ENCODE data around the gene KLHL17. TPM values are rescaled to one million over a fixed set of nuclear protein-coding genes. Genes with fewer than 3 reads are reported as not detected.

The KLHL17 gene
- polyA plus RNA-seq, 1 donor: 6.8 TPM

GRCh38 chr1:953524-954320 lies 6.7 kb upstream of the KLHL17 start:
- Histone ChIP-seq H3K27me3 (ENCODE audit: control insufficient read depth, insufficient read depth, low read length) (no peaks in the 10 kb centered on the region), H3K36me3 (ENCODE audit: control insufficient read depth, insufficient read depth, low read length) (peaks cover 83% of the 10 kb centered on the region), H3K4me1 (ENCODE audit: control insufficient read depth, insufficient read depth, low read length) (peaks cover 4% of the 10 kb centered on the region), H3K27ac (ENCODE audit: low read length) (no peak overlapping the region), H3K4me3 (ENCODE audit: low read length) (no peak overlapping the region), H3K9me3 (ENCODE audit: control insufficient read depth, low read depth, low read length) (no peaks in the 10 kb centered on the region)
- WGBS (ENCODE audit: insufficient coverage, low lambda C conversion rate): no CpG with 5 or more reads among the region's 32 CpGs
- no peak for DNase-seq

- peaks cover 5% of the 10 kb centered on the region for H3K4me1 ChIP-seq (ENCODE audit: control insufficient read depth, insufficient read depth, low read length)
- WGBS (ENCODE audit: insufficient coverage, low lambda C conversion rate): no CpG with 5 or more reads among the region's 13 CpGs
- no peak overlapping the region for H3K4me3 ChIP-seq (ENCODE audit: low read length)
- no peaks in the 10 kb centered on the region for H3K9me3 ChIP-seq (ENCODE audit: control insufficient read depth, low read depth, low read length)
- H3K36me3 ChIP-seq (ENCODE audit: control insufficient read depth, insufficient read depth, low read length): peaks cover 71% of the 10 kb centered on the region
- no peak overlapping the region for H3K27ac ChIP-seq (ENCODE audit: low read length)
- peaks cover 3% of the 10 kb centered on the region for H3K27me3 ChIP-seq (ENCODE audit: control insufficient read depth, insufficient read depth, low read length)
- no peak for DNase-seq
Observed at GRCh38 chr1:954927-955326, 5.5 kb upstream of the KLHL17 start.

- Histone ChIP-seq H3K27ac (ENCODE audit: low read length) (no peak overlapping the region), H3K4me1 (ENCODE audit: control insufficient read depth, insufficient read depth, low read length) (peaks cover 8% of the 10 kb centered on the region), H3K4me3 (ENCODE audit: low read length) (no peak overlapping the region), H3K9me3 (ENCODE audit: control insufficient read depth, low read depth, low read length) (no peaks in the 10 kb centered on the region), H3K36me3 (ENCODE audit: control insufficient read depth, insufficient read depth, low read length) (peaks cover 65% of the 10 kb centered on the region), H3K27me3 (ENCODE audit: control insufficient read depth, insufficient read depth, low read length) (peaks cover 5% of the 10 kb centered on the region)
- WGBS (ENCODE audit: insufficient coverage, low lambda C conversion rate): no CpG with 5 or more reads among the region's 6 CpGs
- DNase-seq: no peak
Observed at GRCh38 chr1:955474-955873, 4.9 kb upstream of the KLHL17 start.

GRCh38 chr1:956636-957035 lies 3.7 kb upstream of the KLHL17 start:
- Histone ChIP-seq H3K4me3 (ENCODE audit: low read length) (no peak overlapping the region), H3K9me3 (ENCODE audit: control insufficient read depth, low read depth, low read length) (peaks cover 4% of the 10 kb centered on the region), H3K36me3 (ENCODE audit: control insufficient read depth, insufficient read depth, low read length) (peaks cover 54% of the 10 kb centered on the region), H3K4me1 (ENCODE audit: control insufficient read depth, insufficient read depth, low read length) (peaks cover 11% of the 10 kb centered on the region), H3K27me3 (ENCODE audit: control insufficient read depth, insufficient read depth, low read length) (peaks cover 10% of the 10 kb centered on the region), H3K27ac (ENCODE audit: low read length) (no peak overlapping the region)
- no CpG with 5 or more reads among the region's 11 CpGs for WGBS (ENCODE audit: insufficient coverage, low lambda C conversion rate)
- no peak for DNase-seq

- Histone ChIP-seq H3K4me1 (ENCODE audit: control insufficient read depth, insufficient read depth, low read length) (peaks cover 20% of the 10 kb centered on the region), H3K9me3 (ENCODE audit: control insufficient read depth, low read depth, low read length) (peaks cover 19% of the 10 kb centered on the region), H3K4me3 (ENCODE audit: low read length) (peak within 1 kb of the TSS; percentile 98), H3K27ac (ENCODE audit: low read length) (no peak within 1 kb of the TSS), H3K27me3 (ENCODE audit: control insufficient read depth, insufficient read depth, low read length) (peaks cover 10% of the 10 kb centered on the region), H3K36me3 (ENCODE audit: control insufficient read depth, insufficient read depth, low read length) (peaks cover 30% of the 10 kb centered on the region)
- no CpG with 5 or more reads among the region's 101 CpGs for WGBS (ENCODE audit: insufficient coverage, low lambda C conversion rate)
- DNase-seq: peak; percentile 81 to 90
Observed at GRCh38 chr1:958823-959730, 1.3 kb upstream of the KLHL17 start, which contains the start of gene NOC2L. TSS of gene NOC2L (minus strand) at chr1:959256. CDS start at chr1:959240, 16 bp downstream.

- Histone ChIP-seq H3K4me3 (ENCODE audit: low read length) (peak overlapping the region; percentile 23), H3K27ac (ENCODE audit: low read length) (no peak overlapping the region)
- no CpG with 5 or more reads among the region's 57 CpGs for WGBS (ENCODE audit: insufficient coverage, low lambda C conversion rate)
Observed at GRCh38 chr1:959731-960362, 537 bp upstream of the KLHL17 start.

GRCh38 chr1:961132-961669 lies 817 bp downstream of the KLHL17 start:
- H3K4me1 ChIP-seq (ENCODE audit: control insufficient read depth, insufficient read depth, low read length): peaks cover 26% of the 10 kb centered on the region
- H3K4me3 ChIP-seq (ENCODE audit: low read length): peak overlapping the region; percentile 13
- peaks cover 15% of the 10 kb centered on the region for H3K27me3 ChIP-seq (ENCODE audit: control insufficient read depth, insufficient read depth, low read length)
- H3K27ac ChIP-seq (ENCODE audit: low read length): no peak overlapping the region
- WGBS (ENCODE audit: insufficient coverage, low lambda C conversion rate): no CpG with 5 or more reads among the region's 56 CpGs
- peaks cover 19% of the 10 kb centered on the region for H3K9me3 ChIP-seq (ENCODE audit: control insufficient read depth, low read depth, low read length)
- H3K36me3 ChIP-seq (ENCODE audit: control insufficient read depth, insufficient read depth, low read length): peaks cover 9% of the 10 kb centered on the region
- DNase-seq: no peak

More at GRCh38 chr1:959731-960362, 537 bp upstream of the KLHL17 start:
- Histone ChIP-seq H3K9me3 (ENCODE audit: control insufficient read depth, low read depth, low read length) (peaks cover 19% of the 10 kb centered on the region), H3K36me3 (ENCODE audit: control insufficient read depth, insufficient read depth, low read length) (peaks cover 22% of the 10 kb centered on the region), H3K27me3 (ENCODE audit: control insufficient read depth, insufficient read depth, low read length) (peaks cover 10% of the 10 kb centered on the region), H3K4me1 (ENCODE audit: control insufficient read depth, insufficient read depth, low read length) (peaks cover 20% of the 10 kb centered on the region)
- no peak for DNase-seq

- Histone ChIP-seq H3K4me1 (ENCODE audit: control insufficient read depth, insufficient read depth, low read length) (peaks cover 28% of the 10 kb centered on the region), H3K36me3 (ENCODE audit: control insufficient read depth, insufficient read depth, low read length) (no peaks in the 10 kb centered on the region), H3K27ac (ENCODE audit: low read length) (no peak overlapping the region), H3K9me3 (ENCODE audit: control insufficient read depth, low read depth, low read length) (peaks cover 26% of the 10 kb centered on the region), H3K4me3 (ENCODE audit: low read length) (no peak overlapping the region), H3K27me3 (ENCODE audit: control insufficient read depth, insufficient read depth, low read length) (peaks cover 29% of the 10 kb centered on the region)
- no peak for DNase-seq
- WGBS (ENCODE audit: insufficient coverage, low lambda C conversion rate): no CpG with 5 or more reads among the region's 57 CpGs
Observed at GRCh38 chr1:962381-963300, 2.3 kb downstream of the KLHL17 start.

- no peak overlapping the region for H3K27ac ChIP-seq (ENCODE audit: low read length)
- WGBS (ENCODE audit: insufficient coverage, low lambda C conversion rate): no CpG with 5 or more reads among the region's 16 CpGs
- no peak overlapping the region for H3K4me3 ChIP-seq (ENCODE audit: low read length)
- peaks cover 35% of the 10 kb centered on the region for H3K27me3 ChIP-seq (ENCODE audit: control insufficient read depth, insufficient read depth, low read length)
- H3K4me1 ChIP-seq (ENCODE audit: control insufficient read depth, insufficient read depth, low read length): peaks cover 25% of the 10 kb centered on the region
- no peaks in the 10 kb centered on the region for H3K36me3 ChIP-seq (ENCODE audit: control insufficient read depth, insufficient read depth, low read length)
- peaks cover 27% of the 10 kb centered on the region for H3K9me3 ChIP-seq (ENCODE audit: control insufficient read depth, low read depth, low read length)
- DNase-seq: peak in 1 of 2 donors; percentile 82
Observed at GRCh38 chr1:963301-963651, 2.9 kb downstream of the KLHL17 start.

Data from large intestine (tissue), 3 donors.